HG03060 (cell line): ENCODE data around the gene CD109.
"Not testable (repeated sequence)": the region's sequence is repeated elsewhere in the genome, so short reads cannot be mapped to it uniquely, and the experiment has no call there.

Experiments
- ATAC-seq: cut with Tn5 transposase; IDR thresholded peaks from one replicate; pipeline ENCODE4 v1.9.1; 2021; ENCODE audit warnings: low read depth, moderate number of reproducible peaks; ENCODE audit not compliant: unreplicated experiment

Gene CD109

DNA sequence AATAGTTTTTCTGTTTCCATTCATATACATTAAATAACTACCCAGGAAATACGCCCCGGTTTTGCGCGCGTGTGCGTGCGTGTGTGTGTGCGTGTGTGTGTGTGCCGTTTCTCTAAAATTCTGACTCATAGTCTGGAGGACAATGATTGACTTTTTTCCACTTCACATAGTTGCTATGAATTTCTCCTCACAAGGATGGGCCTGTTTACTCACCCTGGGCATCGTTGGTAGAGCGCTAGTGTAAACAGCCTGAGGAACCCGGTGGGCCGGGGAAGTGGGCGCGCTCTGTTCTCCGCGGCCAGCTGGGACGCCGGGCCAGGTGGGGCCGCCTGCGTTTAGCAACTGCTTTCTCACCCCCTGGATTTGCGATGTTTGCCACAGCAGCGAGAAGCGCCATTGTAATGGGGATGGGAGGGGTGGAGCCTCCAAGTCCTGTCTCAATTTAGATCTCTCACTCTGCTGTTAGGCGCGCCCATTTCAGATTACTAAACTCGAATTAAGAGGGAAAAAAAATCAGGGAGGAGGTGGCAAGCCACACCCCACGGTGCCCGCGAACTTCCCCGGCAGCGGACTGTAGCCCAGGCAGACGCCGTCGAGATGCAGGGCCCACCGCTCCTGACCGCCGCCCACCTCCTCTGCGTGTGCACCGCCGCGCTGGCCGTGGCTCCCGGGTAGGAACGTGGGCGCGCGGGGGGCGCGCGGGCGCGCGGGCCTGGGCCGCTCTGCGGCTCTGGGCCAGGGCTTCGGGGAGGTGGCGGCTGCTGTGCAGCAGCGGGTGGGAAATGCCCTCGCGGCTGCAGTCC, at the start of gene CD109:
TSS of gene CD109 (plus strand) at position 585 of the 803 bp plus-strand sequence. CDS start at position 598, 13 bp downstream.
- ATAC-seq: peak; percentile 50

DNA sequence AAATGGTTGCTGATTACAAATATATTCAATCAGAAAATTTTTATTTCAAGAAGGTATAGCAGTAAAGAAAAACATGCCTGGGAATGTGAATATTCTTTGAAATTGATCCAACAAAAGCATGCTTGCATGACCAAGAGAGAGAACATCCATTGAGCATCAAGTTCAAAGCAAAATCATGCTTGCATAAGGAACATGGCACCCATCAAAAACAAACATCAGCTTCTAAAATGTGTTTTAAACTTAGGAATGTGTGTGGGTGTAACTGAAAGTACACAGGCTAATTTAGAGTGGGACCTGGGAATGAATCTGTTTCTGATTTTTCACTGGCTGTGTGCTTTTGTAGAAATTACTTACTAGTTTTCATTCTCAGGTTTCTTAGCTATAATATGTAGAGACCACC, 47.8 kb upstream of the CD109 start:
- no peak for ATAC-seq

DNA sequence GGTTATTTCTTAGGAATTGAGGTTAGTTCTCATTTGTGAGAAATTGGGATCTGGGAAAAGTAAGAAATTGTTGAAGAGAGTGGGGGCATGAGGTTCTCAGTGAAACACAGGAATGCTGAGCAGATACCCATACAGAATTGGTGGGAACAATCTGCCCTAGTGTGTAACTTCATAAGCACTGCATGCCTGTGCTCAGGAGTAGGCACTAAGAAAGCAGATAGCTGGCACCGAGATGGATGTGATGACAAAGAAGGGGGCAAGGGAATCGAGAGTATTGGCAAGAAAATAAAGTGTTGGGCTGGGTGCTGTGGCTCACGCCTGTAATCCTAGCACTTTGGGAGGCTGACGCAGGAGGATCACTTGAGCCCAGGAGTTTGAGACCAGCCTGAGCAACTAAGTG, 46.2 kb upstream of the CD109 start:
- ATAC-seq: no peak

DNA sequence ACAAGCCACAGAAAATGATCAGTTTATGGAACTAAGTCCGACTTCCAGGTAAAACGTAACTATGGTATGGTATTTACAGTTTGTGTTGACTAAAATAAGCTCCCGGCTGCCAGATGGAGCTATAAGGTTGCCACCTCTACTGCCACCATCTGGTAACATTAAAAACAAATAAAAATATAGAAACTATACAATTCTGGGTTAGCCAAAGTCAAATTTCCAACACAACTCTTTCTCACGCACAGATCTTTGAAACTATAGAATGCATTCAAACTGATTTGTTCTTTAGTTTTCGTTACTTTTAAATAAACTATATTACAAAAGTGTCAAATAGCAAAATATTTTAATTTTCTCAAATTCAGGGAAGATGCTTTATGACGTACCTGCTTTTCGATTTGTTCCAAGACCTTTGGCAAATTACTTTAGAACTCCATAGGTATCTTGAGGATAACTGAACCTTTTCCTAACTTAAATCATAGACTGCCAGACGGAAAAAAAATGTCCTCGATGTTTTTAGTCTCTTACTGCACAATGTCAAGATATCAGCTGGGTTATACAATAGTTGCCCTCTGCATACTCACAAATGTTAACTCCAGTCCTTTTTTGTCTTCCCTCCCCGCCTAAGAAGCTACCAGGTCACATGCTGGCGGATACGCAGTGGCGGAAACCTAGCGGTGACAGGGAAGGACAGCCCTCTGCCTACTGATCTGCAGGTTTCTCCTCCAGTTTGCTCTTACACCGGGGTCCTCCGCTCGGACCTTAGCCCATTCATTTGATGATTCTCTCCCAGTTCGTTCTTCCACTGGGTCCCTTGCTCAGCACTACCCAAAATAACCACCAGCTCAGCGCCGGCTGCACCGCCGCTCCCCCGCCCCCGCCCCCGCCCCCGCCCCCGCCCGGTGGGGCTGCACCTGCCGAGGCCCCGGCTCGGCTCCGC, 43.1 kb upstream of the CD109 start:
- peak; percentile 28 for ATAC-seq

DNA sequence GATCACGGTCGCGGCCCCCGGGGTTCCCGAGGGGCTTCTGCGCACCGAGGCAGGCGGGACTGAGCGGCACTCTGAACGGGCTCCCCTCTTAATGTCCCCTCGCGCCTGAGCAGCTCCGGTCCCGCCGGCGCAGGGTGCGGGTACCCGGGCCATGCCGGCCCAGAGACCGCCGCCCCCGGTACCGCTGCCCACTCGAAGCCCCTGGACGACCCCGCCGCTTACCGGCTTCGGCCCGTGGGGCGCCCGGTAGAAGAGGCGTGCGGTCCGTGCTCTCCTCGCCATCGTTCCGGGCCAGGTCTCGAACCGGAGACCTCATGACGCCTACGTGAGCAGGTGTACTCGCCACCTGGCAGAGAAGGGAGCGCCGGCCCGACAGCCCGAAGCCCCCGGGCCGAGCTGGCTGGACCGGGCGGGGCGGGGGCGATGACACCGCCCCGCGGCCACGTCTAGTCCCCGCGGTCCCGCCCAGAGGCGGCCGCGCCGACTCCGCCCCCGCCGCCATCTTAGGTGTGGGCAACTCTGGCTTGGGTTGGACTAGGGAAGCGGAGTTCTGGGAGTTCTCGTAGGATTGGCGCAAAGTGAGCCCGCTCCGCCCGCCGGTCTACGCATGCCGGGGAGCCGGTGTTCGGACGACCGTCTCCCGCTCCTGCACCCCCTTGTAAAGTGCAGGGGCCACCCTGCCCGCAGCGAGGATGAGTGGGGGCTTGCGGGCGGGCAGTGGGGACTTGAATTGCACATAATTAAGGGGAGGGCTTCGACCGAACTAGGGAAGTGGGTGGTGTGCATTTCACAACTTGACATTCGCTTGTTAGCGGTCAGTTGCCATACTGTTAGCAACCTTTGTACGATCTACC, 42.2 kb upstream of the CD109 start, which contains the start of gene SLC17A5:
TSS of gene SLC17A5 (minus strand) at position 422 of the 854 bp plus-strand sequence. CDS start at position 316, 106 bp downstream.
- peak; percentile 60 for ATAC-seq

DNA sequence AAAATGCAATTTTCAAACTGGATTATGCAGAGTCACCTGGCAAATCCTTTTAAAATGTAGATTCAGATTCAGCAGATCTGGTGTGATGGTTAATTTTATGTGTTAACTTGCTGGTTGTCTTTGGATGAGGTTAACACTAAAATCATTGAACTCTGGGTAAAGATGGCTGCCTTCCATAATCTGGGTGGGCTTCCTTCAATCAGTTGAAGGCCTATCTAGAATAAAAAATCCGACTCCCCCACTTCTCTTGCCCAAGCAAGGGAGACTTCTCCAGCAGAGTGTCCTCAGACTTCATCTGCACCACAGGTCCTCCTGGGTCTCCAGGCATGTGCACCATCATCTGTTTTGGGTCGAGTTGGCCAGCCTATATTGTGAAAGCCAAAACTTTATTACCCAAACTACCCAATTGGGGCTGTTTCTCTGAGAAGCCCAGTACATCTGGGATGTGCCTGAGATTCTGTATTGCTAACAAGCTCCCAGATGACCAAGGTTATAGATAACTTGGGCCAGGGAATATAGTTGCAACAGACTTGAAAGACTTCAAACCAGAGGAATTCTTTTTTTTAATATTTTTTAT, 40.6 kb upstream of the CD109 start:
- no peak for ATAC-seq

DNA sequence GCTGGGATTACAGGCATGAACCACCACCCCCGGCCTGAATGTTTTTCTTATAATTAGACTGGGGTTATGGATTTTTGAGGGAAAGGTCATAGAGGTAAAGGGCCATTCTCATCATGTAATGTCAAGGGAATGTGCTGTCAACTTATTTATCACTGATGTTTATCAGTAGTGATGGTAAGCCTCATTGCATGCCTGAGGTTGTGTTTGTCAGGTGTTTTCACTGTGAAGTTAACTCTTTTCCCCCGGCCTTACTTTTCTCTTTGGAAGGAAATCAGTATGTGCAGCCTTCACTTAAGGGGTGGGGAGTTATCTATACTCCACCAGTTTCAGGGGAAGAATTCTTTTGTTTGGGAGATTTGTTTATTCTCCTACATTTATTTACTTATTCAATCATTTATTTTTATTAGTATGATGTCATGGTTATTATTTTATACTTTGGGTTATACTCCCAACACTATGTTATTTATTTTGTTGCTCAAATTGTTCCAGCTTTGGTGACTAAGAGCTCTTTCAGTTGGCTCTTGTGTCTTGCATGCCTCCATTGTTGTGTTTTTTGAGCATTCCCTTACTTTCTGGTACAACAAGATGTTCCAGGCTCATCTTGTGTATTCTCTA, 39.4 kb upstream of the CD109 start:
- ATAC-seq: no peak

DNA sequence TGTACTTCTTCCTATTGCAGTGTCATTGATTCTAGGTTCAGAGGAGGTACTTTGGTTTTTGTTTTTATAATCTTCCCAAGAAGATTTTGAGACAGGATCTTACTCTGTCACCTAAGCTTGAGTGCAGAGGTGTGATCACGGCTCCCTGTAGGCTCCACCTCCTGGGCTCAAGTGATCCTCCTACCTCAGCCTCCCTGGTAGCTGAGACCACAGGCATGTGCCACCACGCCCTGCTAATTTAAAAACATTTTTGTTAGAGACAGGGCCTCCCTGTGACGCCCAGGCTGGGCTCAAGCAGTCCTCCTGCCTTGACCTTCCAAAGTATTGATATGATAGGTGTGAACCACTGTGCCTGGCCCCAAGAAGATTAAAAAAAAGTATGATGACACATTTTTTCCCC, 38.8 kb upstream of the CD109 start:
- no peak for ATAC-seq

DNA sequence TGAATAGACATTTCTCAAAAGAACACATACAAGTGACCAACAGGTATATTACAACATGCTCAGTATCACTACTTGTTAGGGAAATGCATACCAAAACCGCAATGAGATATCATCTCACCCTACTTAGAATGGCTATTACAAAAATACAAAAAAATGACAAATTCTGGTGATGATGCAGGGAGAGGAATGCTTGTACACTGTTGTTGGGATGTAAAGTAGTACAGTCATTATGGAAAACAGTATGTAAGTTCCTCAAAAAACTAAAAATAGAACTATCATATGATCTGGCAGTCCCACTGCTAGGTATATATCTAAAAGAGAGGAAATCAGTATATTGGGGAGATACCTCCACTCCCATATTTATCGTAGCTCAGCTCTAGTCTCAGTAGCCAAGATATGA, 31.3 kb upstream of the CD109 start:
- no peak for ATAC-seq

DNA sequence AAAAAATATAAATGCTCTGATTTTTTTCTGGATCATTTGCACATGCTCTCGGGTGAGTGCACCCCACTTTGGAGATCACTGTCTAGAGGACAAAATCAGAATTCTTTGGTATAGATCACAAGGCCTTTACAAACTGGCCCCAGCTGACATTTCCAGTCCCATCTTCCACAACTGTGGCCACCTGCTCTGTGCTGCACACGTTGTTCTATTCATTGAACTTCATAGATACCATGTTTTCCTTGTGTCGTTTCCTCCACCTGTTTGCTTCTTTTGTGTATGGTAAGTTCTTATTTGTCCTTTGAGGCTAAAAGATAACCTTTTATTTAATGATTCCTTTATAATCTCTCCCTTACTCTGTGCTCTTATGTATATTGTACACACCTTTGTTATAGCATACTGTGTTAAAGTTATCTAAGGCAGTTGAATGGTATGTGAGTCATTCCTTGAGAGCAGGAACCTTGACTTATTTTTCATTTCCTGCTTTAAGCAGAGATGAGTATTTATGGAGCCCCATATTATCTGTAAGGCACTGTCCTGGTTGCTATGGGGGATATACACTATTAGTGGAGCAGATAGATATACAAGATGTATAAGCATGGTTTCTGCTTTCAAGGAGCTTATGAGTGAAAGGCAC, 30.2 kb upstream of the CD109 start:
- ATAC-seq: peak; percentile 72

DNA sequence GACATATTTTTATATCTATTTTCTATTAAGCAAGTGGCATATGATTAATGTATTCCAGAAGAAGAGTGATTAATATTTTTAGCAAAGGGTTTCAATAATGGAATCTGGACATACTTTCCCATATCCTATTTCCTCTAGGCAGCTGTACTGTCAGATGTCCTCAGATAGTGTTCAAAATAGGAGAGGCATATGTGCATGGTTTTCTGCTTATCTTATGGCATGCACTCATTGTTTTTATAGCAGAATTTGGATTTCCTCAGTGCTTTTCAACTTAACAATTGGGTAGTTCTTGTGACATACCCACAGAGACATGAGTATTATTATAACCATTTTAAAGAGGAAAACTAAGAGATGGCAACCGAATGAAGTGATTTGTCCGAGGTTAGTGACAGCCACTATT, 29.6 kb upstream of the CD109 start:
- no peak for ATAC-seq

DNA sequence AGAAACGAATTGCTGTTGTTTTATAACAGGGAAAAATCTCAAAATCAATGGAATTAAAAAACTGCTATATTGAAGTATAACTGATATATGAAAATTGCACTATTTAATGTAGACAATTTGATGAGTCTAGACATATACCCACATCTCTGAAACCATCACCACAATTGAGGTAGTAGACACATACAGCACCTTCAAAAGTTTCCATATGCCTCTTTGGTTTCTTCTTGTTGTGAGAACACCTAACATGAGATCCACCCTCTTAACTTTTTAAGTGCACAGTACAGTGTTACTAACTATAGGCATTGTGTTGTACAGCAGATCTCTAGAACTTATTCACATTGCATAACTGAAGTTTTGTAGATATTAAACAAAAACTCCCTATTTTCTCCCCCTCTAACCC, 28.2 kb upstream of the CD109 start:
- no peak for ATAC-seq

DNA sequence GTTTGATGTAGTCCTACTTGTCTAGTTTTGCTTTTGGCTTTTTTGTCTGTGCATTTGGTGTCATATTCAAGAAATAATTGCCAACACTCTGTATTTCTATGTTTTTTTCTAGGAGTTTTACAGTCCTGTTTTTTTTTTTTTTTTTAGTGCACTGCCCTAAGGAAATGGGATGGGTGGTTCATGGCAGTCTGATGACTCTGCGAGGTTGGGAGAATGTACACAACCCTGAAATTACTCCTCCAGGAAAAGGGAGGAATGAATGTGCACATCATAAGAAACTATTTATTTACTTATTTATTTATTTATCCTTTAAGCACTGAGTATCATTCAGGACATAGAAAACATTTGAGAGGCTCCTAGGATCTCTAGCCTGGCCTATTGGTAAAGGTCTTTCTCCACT, 27.0 kb upstream of the CD109 start:
- no peak for ATAC-seq

DNA sequence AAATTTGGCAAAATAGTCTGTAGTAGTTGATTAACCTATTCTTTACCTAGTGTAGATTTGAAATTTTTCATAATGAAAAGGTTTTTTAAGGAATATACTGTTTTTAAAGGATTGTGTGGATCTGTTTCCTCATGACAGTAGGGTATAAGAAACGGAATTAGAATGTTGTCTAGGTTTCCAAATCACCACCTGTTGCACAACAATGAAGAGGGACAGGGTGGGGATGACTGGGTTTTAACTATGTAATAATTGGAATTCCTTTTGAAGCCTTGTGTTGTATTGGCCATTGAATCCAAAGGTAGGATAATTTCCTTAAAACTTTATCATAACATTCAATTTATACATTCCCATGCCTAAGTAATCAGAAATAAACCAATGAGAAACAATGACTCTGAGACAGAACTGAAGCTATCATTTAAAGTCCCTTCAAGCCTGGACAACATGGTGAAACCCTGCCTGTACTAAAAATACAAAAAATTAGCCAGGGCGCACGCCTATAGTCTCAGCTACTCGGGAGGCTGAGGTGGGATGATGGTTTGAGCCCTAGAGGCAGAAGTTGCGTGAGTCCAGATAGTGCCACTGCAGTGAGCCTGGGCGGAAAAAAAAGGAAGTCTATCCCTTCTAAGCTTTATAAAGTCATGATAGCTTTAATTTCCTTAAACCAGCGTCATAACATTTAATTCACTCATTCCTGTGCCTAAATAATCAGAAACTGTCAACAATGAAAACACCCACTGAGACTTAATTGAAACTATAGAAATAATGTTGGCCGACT, 23.9 kb upstream of the CD109 start:
- no peak for ATAC-seq

DNA sequence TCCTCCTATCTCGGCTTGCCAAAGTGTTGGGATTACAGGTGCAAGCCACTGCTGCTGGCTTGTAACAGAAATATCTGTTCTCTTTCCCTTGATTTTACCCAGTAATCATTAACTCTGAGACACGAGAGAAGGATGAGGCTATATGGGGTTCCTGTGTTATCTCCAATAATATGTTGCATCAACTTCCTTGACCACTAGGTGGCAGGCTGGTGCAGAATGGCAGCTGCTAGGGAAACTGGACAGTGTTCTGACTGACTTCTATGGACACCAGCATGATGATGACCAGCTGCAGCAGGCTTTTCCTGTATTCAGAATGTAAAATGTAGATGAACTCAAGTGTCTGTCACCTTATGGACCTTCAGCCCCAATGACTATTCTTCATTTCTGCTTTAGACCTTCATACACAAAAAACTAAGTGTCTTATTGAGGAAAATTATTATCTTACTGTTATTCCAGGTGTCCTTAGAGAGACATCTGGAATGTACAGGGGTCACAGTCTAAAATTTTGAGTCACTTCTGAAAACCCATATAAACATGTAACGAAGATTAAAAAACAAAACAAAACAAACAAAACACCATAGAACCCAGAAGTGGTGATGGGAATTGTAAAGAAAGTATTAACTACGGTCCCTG, 20.4 kb upstream of the CD109 start:
- peak; percentile 57 for ATAC-seq

DNA sequence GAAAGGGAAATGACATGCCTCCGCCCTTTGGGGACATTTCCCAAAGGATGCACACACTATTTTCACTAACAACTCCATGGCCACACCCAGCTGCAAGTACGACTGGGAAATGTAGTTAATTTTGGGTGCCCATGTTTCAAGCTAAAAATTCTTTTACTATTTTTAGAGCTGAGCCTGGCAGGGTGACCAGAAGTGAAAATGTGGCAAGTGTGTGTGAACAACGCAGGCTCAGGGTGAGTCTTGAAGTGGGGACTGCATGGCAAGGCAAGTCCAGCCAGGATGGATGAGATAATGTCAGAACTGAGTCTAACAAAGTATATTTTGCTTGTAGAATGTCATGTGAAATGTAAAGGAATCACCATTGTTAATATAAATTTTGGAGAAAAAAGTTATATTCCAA, 17.0 kb upstream of the CD109 start:
- ATAC-seq: no peak

DNA sequence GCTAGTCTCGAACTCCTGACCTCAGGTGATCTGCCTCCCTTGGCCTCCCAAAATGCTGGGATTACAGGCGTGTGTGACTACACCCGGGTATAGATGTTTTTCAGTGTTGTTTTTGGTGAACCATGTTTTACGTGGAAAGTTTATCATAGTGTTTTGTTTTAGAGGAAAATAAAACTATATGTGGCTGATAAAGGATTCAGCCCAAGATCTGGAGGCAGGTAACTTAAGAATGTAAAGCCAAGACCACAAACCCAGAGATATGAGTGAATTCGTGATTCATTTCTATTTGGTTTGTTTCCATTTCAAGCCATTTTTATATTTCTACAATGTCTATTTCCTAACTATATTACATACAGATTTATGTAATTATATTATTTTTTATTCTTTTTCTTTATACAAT, 16.2 kb upstream of the CD109 start:
- not testable (repeated sequence) for ATAC-seq

DNA sequence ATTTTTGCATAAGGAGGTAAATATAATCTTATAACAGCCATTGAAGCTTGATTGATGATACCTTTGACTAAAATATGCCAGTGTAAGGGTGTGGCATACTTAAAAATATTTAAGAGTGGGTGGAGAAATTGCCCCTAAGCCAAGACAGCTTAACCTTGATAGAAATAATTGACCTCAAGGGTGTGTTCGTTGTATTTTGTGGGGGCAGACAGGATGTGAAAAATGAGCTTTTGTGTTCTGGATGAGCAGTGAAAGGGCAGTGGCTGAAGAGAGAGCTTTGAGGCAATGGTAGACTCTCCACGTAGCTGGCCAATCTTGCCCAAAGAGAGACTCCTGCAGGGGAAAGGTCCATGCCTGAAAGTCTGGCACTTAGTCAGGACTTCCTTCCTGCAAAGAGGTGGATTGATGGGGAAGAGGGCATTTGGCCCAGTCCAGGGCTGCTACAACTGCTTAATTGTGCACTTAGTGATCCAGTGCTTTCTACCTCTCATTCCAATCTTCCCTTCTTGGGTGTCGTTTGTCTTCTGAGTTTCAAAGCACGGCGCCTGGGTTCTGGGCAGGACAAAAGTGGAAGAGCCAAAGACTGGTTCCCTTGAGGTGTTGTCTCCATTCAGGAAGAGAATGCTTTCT, 15.6 kb upstream of the CD109 start:
- ATAC-seq: no peak
